ENCODE data around the gene SLC6A12. TPM values are rescaled to one million over a fixed set of nuclear protein-coding genes. Genes with fewer than 3 reads are reported as not detected.
"Not testable (repeated sequence)": the region's sequence is repeated elsewhere in the genome, so short reads cannot be mapped to it uniquely, and the experiment has no call there.

The SLC6A12 gene
- total RNA-seq, 1 experiment from 2014 or later = 0.17 TPM

DNA sequence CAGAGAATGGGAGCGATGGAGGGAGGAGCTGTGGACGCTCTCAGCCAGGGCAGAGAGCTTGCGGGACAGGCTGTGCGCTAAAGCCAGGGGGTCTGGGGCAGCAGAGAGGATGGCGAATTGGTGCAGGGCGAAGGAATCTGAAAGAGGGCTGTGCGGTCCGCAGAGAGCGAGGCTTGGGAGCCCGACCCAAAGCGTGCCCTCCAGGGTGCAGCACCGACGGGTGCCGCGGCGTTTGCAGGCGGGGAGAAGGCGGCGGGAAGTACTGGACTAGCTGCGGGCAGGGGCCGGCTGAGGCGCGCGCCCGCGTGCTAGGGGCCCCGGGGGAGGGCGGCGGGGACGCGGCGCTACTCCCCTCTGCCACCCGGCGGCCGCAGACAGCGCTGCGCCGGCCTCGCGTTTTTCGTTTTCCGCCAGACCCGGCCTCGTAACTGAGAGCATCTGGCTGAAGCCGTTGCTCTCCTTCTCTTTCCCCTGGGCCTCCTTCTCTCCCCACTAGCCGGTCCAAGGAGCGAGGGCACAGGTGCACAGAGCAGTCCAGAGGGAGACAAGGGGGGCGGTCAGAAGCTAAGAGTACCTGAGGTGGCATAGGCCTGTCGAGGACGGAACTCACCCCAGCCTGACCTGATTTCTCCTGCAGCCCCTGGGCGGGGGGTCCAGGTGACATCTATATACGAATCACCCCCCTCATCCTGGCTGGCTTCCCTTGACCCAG is 24.9 kb downstream of the SLC6A12 start:
- H2BK5ac ChIP-seq (ENCODE audit: insufficient read length, low read length) = no peak overlapping the region
- peak; percentile 90 for TF ChIP-seq CTCF (conservative IDR thresholded peaks at IDR 0.05)
- no peak overlapping the region for H2BK20ac ChIP-seq (ENCODE audit: low read depth, low read length, poor library complexity, severe bottlenecking)
- H2BK12ac ChIP-seq (ENCODE audit: insufficient read length, low read depth, low read length) = no peak overlapping the region
- H3K9me3 ChIP-seq (ENCODE audit: control insufficient read depth, low read depth, low read length) = no peaks in the 10 kb centered on the region
- H3K9ac ChIP-seq (ENCODE audit: extremely low read depth, insufficient read length, low read length) = peak overlapping the region; percentile 16
- H3K9me3 Mint-ChIP-seq = peaks cover 5 to 7% of the 10 kb centered on the region in 2 experiments; a peak in 3 of 5 replicates
- no peak overlapping the region for H4K91ac ChIP-seq (ENCODE audit: insufficient read length, low read depth, low read length)
- DNase-seq = peak; percentile 82
- H3K27ac Mint-ChIP-seq = no peak overlapping the region
- H3K27me3 Mint-ChIP-seq (ENCODE audit: low read depth) = peaks cover 72% of the 10 kb centered on the region
- no peaks in the 10 kb centered on the region for H3K79me1 ChIP-seq (ENCODE audit: insufficient read depth, low read depth, low read length, poor library complexity, severe bottlenecking)
- no peak overlapping the region for H2AFZ ChIP-seq (ENCODE audit: low read length)
- WGBS (ENCODE audit: extremely low coverage, insufficient read length, low lambda C conversion rate) = no CpG with 5 or more reads among the region's 52 CpGs
- H2BK15ac ChIP-seq (ENCODE audit: low read depth, low read length) = no peak overlapping the region
- no peaks in the 10 kb centered on the region for H3K79me2 ChIP-seq (ENCODE audit: insufficient read depth, low read length)
- H3K23me2 ChIP-seq (ENCODE audit: insufficient read length, low read depth, low read length, poor library complexity, severe bottlenecking) = peaks cover 7% of the 10 kb centered on the region
- H4K20me1 ChIP-seq (ENCODE audit: control insufficient read depth, insufficient read depth, insufficient read length) = no peaks in the 10 kb centered on the region
- H3K56ac ChIP-seq (ENCODE audit: insufficient read length, low read depth, low read length) = no peak overlapping the region
- no peak overlapping the region for H3K23ac ChIP-seq (ENCODE audit: insufficient read length, low read depth, low read length)
- no peak overlapping the region for H3T11ph ChIP-seq (ENCODE audit: low read length)
- no peaks in the 10 kb centered on the region for H3K4me1 ChIP-seq (ENCODE audit: insufficient read depth, low read length)
- no peak overlapping the region for H4K8ac ChIP-seq (replicated peaks; ENCODE audit: insufficient read length, low read depth, low read length)
- no peak overlapping the region for H3K18ac ChIP-seq (ENCODE audit: insufficient read length, low read depth, low read length)
- 0 out of 2 replicates have a peak overlapping the region, but pooled peaks have one; percentile 23 for H3K14ac ChIP-seq (ENCODE audit: insufficient read depth, low read length)
- H2AK5ac ChIP-seq (ENCODE audit: insufficient read length, low read length) = no peak overlapping the region
- peaks cover 4% of the 10 kb centered on the region; the same call in 1 of the 2 replicates for H3K27me3 ChIP-seq (ENCODE audit: insufficient read depth, low read length)
- H4K5ac ChIP-seq (ENCODE audit: insufficient read length, low read depth, low read length) = no peak overlapping the region
- no peak overlapping the region for H3K27ac ChIP-seq (ENCODE audit: insufficient read length, low read depth, low read length)
- peak overlapping the region; percentile 82 to 85 for H3K4me3 Mint-ChIP-seq
- H3K4ac ChIP-seq (ENCODE audit: low read depth, low read length) = no peak overlapping the region
- peaks cover 0 to 2% (median 0%) of the 10 kb centered on the region in 3 experiments; a peak in 2 of 7 replicates for H3K36me3 Mint-ChIP-seq (ENCODE audit: insufficient read depth in 1 of 3, low read depth in 3 of 3)
- H3K4me1 Mint-ChIP-seq = peaks cover 5 to 10% of the 10 kb centered on the region in 2 experiments; a peak in 2 of 4 replicates
- peak overlapping the region; percentile 55 for H3K4me2 ChIP-seq (ENCODE audit: insufficient read depth, insufficient read length, low read length)
- no peak overlapping the region for H2BK120ac ChIP-seq (ENCODE audit: low read depth, low read length, poor library complexity, severe bottlenecking)

GRCh38 chr12:187986-188909 is 25.7 kb downstream of the SLC6A12 start:
- H3K27me3 ChIP-seq (ENCODE audit: insufficient read depth, low read length); H3K36me3 Mint-ChIP-seq (ENCODE audit: insufficient read depth in 1 of 3, low read depth in 3 of 3); DNase-seq; H3K27ac ChIP-seq (ENCODE audit: insufficient read length, low read depth, low read length); H3K79me1 ChIP-seq (ENCODE audit: insufficient read depth, low read depth, low read length, poor library complexity, severe bottlenecking); H3K14ac ChIP-seq (ENCODE audit: insufficient read depth, low read length); H3K23ac ChIP-seq (ENCODE audit: insufficient read length, low read depth, low read length); H3K18ac ChIP-seq (ENCODE audit: insufficient read length, low read depth, low read length); H3K9me3 ChIP-seq (ENCODE audit: control insufficient read depth, low read depth, low read length); H2BK15ac ChIP-seq (ENCODE audit: low read depth, low read length); H2BK20ac ChIP-seq (ENCODE audit: low read depth, low read length, poor library complexity, severe bottlenecking); H3K4me1 ChIP-seq (ENCODE audit: insufficient read depth, low read length); H3K4ac ChIP-seq (ENCODE audit: low read depth, low read length); H3K23me2 ChIP-seq (ENCODE audit: insufficient read length, low read depth, low read length, poor library complexity, severe bottlenecking); H3K27ac Mint-ChIP-seq; H2BK5ac ChIP-seq (ENCODE audit: insufficient read length, low read length); H4K20me1 ChIP-seq (ENCODE audit: control insufficient read depth, insufficient read depth, insufficient read length); H3T11ph ChIP-seq (ENCODE audit: low read length); H3K9me3 Mint-ChIP-seq; H4K5ac ChIP-seq (ENCODE audit: insufficient read length, low read depth, low read length); H2BK12ac ChIP-seq (ENCODE audit: insufficient read length, low read depth, low read length); H2AFZ ChIP-seq (ENCODE audit: low read length); H3K56ac ChIP-seq (ENCODE audit: insufficient read length, low read depth, low read length); H4K8ac ChIP-seq (replicated peaks; ENCODE audit: insufficient read length, low read depth, low read length); H2BK120ac ChIP-seq (ENCODE audit: low read depth, low read length, poor library complexity, severe bottlenecking); H4K91ac ChIP-seq (ENCODE audit: insufficient read length, low read depth, low read length); H3K79me2 ChIP-seq (ENCODE audit: insufficient read depth, low read length); H2AK5ac ChIP-seq (ENCODE audit: insufficient read length, low read length): not testable (repeated sequence)
- Mint-ChIP-seq H3K4me1 (peaks cover 5 to 10% of the 10 kb centered on the region in 2 experiments; a peak in 2 of 4 replicates), H3K27me3 (ENCODE audit: low read depth) (peaks cover 66% of the 10 kb centered on the region), H3K4me3 (peak overlapping the region; percentile 82 to 85)
- WGBS (ENCODE audit: extremely low coverage, insufficient read length, low lambda C conversion rate) = no CpG with 5 or more reads among the region's 53 CpGs
- H3K4me2 ChIP-seq (ENCODE audit: insufficient read depth, insufficient read length, low read length) = peak overlapping the region; percentile 55
- peak overlapping the region; percentile 16 for H3K9ac ChIP-seq (ENCODE audit: extremely low read depth, insufficient read length, low read length)
